ENCODE measurements around the gene EFNB2.

- TF ChIP-seq POLR2AphosphoS5 (IDR thresholded peaks at IDR 0.05; ENCODE audit: low read depth, low read length) (no peak), POLR2A (IDR thresholded peaks at IDR 0.05; ENCODE audit: low read depth, low read length) (no peak), POU2F2 (IDR thresholded peaks at IDR 0.05; ENCODE audit: low read depth, low read length) (no peak), TAF1 (IDR thresholded peaks at IDR 0.05; ENCODE audit: low read depth, low read length) (no peak), SPI1 (IDR thresholded peaks at IDR 0.05; ENCODE audit: low read depth, low read length) (no peak)
Measured at GRCh38 chr13:106505732-106506131, 29.7 kb downstream of the EFNB2 start.
